H9 (cell line): Measurements from ENCODE around the gene SLC24A1. TPM values are rescaled to one million over a fixed set of nuclear protein-coding genes. Genes with fewer than 3 reads are reported as not detected.
A peak's percentile ranks its signal among the peaks of the same experiment; 100 is the strongest.

Source experiments
- DNase-seq: peaks from one replicate; pipeline ENCODE4 v3.0.0-alpha.2; 2017
- H2AFZ ChIP-seq: one replicate; pipeline ENCODE4 v1.6.1; 2013; ENCODE audit warnings: mild to moderate bottlenecking, low read length, control low read depth, moderate library complexity
- H2AK5ac ChIP-seq: 2 replicates; pipeline ENCODE4 v1.6.1; 2013; ENCODE audit warnings: low read length, control low read depth, mixed read lengths; ENCODE audit not compliant: insufficient read length
- H2BK120ac ChIP-seq: one replicate; pipeline ENCODE4 v1.6.1; 2013; ENCODE audit warnings: low read depth, mild to moderate bottlenecking, low read length, control low read depth, inconsistent platforms; ENCODE audit not compliant: poor library complexity, severe bottlenecking
- H2BK12ac ChIP-seq: 2 replicates; pipeline ENCODE4 v1.6.1; 2013; ENCODE audit warnings: low read length, control low read depth, mixed read lengths, low read depth; ENCODE audit not compliant: insufficient read length
- H2BK15ac ChIP-seq: 2 replicates; pipeline ENCODE4 v1.6.1; 2013; ENCODE audit warnings: low read depth, low read length, control low read depth
- H2BK20ac ChIP-seq: one replicate; pipeline ENCODE4 v1.6.1; 2013; ENCODE audit warnings: low read depth, mild to moderate bottlenecking, low read length, control low read depth, inconsistent platforms; ENCODE audit not compliant: poor library complexity, severe bottlenecking
- H2BK5ac ChIP-seq: 2 replicates; pipeline ENCODE4 v1.6.1; 2013; ENCODE audit warnings: low read length, control low read depth, mixed read lengths; ENCODE audit not compliant: insufficient read length
- H3K14ac ChIP-seq: 2 replicates; pipeline ENCODE4 v1.6.1; 2013; ENCODE audit warnings: low read length, control low read depth; ENCODE audit not compliant: insufficient read depth
- H3K18ac ChIP-seq: 2 replicates; pipeline ENCODE4 v1.6.1; 2013; ENCODE audit warnings: low read depth, mild to moderate bottlenecking, mixed read lengths, low read length, control low read depth; ENCODE audit not compliant: insufficient read length
- H3K23ac ChIP-seq: 2 replicates; pipeline ENCODE4 v1.6.1; 2013; ENCODE audit warnings: low read length, control low read depth, mixed read lengths, low read depth; ENCODE audit not compliant: insufficient read length
- H3K23me2 ChIP-seq: 2 replicates; pipeline ENCODE4 v1.6.1; 2013; ENCODE audit warnings: low read depth, mild to moderate bottlenecking, mixed read lengths, low read length, control low read depth; ENCODE audit not compliant: insufficient read length, poor library complexity, severe bottlenecking
- H3K27ac ChIP-seq: 2 replicates; pipeline ENCODE4 v1.5.1; 2013; ENCODE audit warnings: low read length, control low read depth, mixed read lengths, low read depth; ENCODE audit not compliant: insufficient read length
- H3K27me3 ChIP-seq: 2 replicates; pipeline ENCODE4 v1.6.1; 2013; ENCODE audit warnings: low read length, control low read depth, inconsistent platforms; ENCODE audit not compliant: insufficient read depth
- H3K4ac ChIP-seq: 2 replicates; pipeline ENCODE4 v1.6.1; 2013; ENCODE audit warnings: low read depth, mild to moderate bottlenecking, control low read depth, inconsistent platforms, low read length, moderate library complexity
- H3K4me1 ChIP-seq: 2 replicates; pipeline ENCODE4 v1.6.1; 2013; ENCODE audit warnings: low read length, control low read depth, inconsistent platforms; ENCODE audit not compliant: insufficient read depth
- H3K4me2 ChIP-seq: 2 replicates; pipeline ENCODE4 v1.6.1; 2013; ENCODE audit warnings: low read length, control low read depth, mixed read lengths; ENCODE audit not compliant: insufficient read length, insufficient read depth
- H3K56ac ChIP-seq: 2 replicates; pipeline ENCODE4 v1.6.1; 2013; ENCODE audit warnings: low read depth, mild to moderate bottlenecking, mixed read lengths, low read length, control low read depth; ENCODE audit not compliant: insufficient read length
- H3K79me1 ChIP-seq: 2 replicates; pipeline ENCODE4 v1.6.1; 2013; ENCODE audit warnings: low read depth, mild to moderate bottlenecking, moderate library complexity, low read length, control low read depth, inconsistent platforms; ENCODE audit not compliant: insufficient read depth, poor library complexity, severe bottlenecking
- H3K79me2 ChIP-seq: 2 replicates; pipeline ENCODE4 v1.6.1; 2013; ENCODE audit warnings: low read length, control low read depth, inconsistent platforms; ENCODE audit not compliant: insufficient read depth
- H3K9ac ChIP-seq: 2 replicates; pipeline ENCODE4 v1.6.1; 2013; ENCODE audit warnings: low read length, control low read depth, mixed read lengths; ENCODE audit not compliant: insufficient read length; ENCODE audit errors: extremely low read depth
- H3K9me3 ChIP-seq: one replicate; pipeline ENCODE4 v1.6.1; 2013; ENCODE audit warnings: low read depth, low read length, inconsistent platforms; ENCODE audit not compliant: control insufficient read depth
- H3T11ph ChIP-seq: one replicate; pipeline ENCODE4 v1.6.1; 2013; ENCODE audit warnings: mild to moderate bottlenecking, low read length, control low read depth, inconsistent platforms
- H4K20me1 ChIP-seq: one replicate; pipeline ENCODE4 v1.6.1; 2013; ENCODE audit not compliant: control insufficient read depth, insufficient read length, insufficient read depth
- H4K5ac ChIP-seq: 2 replicates; pipeline ENCODE4 v1.6.1; 2013; ENCODE audit warnings: low read depth, mild to moderate bottlenecking, mixed read lengths, low read length, control low read depth; ENCODE audit not compliant: insufficient read length
- H4K8ac ChIP-seq: replicated peaks from 2 replicates; pipeline ENCODE4 v1.6.1; 2013; ENCODE audit warnings: low read length, control low read depth, mixed read lengths, low read depth; ENCODE audit not compliant: insufficient read length
- H4K91ac ChIP-seq: 2 replicates; pipeline ENCODE4 v1.6.1; 2013; ENCODE audit warnings: low read depth, mild to moderate bottlenecking, moderate library complexity, mixed read lengths, low read length, control low read depth; ENCODE audit not compliant: insufficient read length
- H3K27ac Mint-ChIP-seq, 3 experiments: 2 replicates in 2 of 3; 3 replicates in 1 of 3; pipeline ENCODE4 v1.8.0; 2020 to 2021; ENCODE audit warnings: mixed read lengths in 3 of 3, mild to moderate bottlenecking in 1 of 3, moderate library complexity in 1 of 3
- H3K27me3 Mint-ChIP-seq: 2 replicates; pipeline ENCODE4 v1.8.0; 2021; ENCODE audit warnings: low read depth, mild to moderate bottlenecking, moderate library complexity, mixed read lengths
- H3K36me3 Mint-ChIP-seq, 3 experiments: 2 replicates in 2 of 3; 3 replicates in 1 of 3; pipeline ENCODE4 v1.8.0; 2020 to 2021; ENCODE audit warnings: low read depth in 3 of 3, mixed read lengths in 3 of 3; ENCODE audit not compliant: insufficient read depth in 1 of 3
- H3K4me1 Mint-ChIP-seq, 2 experiments: 2 replicates each; pipeline ENCODE4 v1.8.0; 2020; ENCODE audit warnings: mixed read lengths in 2 of 2
- H3K4me3 Mint-ChIP-seq, 2 experiments: 2 replicates in 1 of 2; 3 replicates in 1 of 2; pipeline ENCODE4 v1.8.0; 2020 to 2021; ENCODE audit warnings: mild to moderate bottlenecking in 2 of 2, mixed read lengths in 2 of 2, moderate library complexity in 1 of 2
- H3K9me3 Mint-ChIP-seq, 2 experiments: 2 replicates in 1 of 2; 3 replicates in 1 of 2; pipeline ENCODE4 v1.8.0; 2020; ENCODE audit warnings: mild to moderate bottlenecking in 2 of 2, mixed read lengths in 2 of 2, moderate library complexity in 1 of 2
- CTCF ChIP-seq: fragments of 200-600 bp; sonication (generic); conservative IDR thresholded peaks from 3 replicates; pipeline ENCODE4 v1.8.0; 2021; ENCODE audit warnings: antibody characterized with exemption, mild to moderate bottlenecking
- WGBS: extraction: QIAGEN DNeasy Blood & Tissue Kit; methylation state at CpG from one replicate; pipeline ENCODE4 v1.1.7; 2013; ENCODE audit warnings: missing lambda C conversion rate, low lambda C conversion rate, mixed read lengths; ENCODE audit not compliant: insufficient read length; ENCODE audit errors: extremely low coverage; 5-methylcytosine and 5-hydroxymethylcytosine counted together
- total RNA-seq: library from RNA; stranded (reverse); gene quantifications from 2 replicates; pipeline ENCODE4 v1.2.1, GENCODE V29; 2021

Gene SLC24A1
- total RNA-seq, 1 experiment from 2014 or later = 8.6 TPM

- H3T11ph ChIP-seq = no peak overlapping the region
- H2BK15ac ChIP-seq = no peak overlapping the region
- H2AK5ac ChIP-seq = no peak overlapping the region
- DNase-seq = no peak
- H4K8ac ChIP-seq = no peak overlapping the region
- Mint-ChIP-seq H3K9me3 (no peaks in the 10 kb centered on the region), H3K36me3 (peaks cover 14 to 67% (median 44%) of the 10 kb centered on the region in 3 experiments; a peak in 6 of 7 replicates), H3K27ac (peak overlapping the region in 1 of 3 experiments; percentile 52; a peak in 2 of 7 replicates), H3K27me3 (no peaks in the 10 kb centered on the region), H3K4me1 (peaks cover 2 to 13% of the 10 kb centered on the region in 2 experiments; a peak in 2 of 4 replicates), H3K4me3 (no peak overlapping the region)
- no CpG with 5 or more reads among the region's 1 CpG for WGBS
- H3K27me3 ChIP-seq = no peaks in the 10 kb centered on the region
- H3K4me2 ChIP-seq = no peak overlapping the region
- H3K23me2 ChIP-seq = no peaks in the 10 kb centered on the region
- no peak overlapping the region for H2BK120ac ChIP-seq
- H3K23ac ChIP-seq = no peak overlapping the region
- no peak overlapping the region for H3K9ac ChIP-seq
- H2BK12ac ChIP-seq = no peak overlapping the region
- H3K56ac ChIP-seq = no peak overlapping the region
- H3K9me3 ChIP-seq = no peaks in the 10 kb centered on the region
- no peak overlapping the region for H4K5ac ChIP-seq
- H3K79me2 ChIP-seq = no peaks in the 10 kb centered on the region
- no peaks in the 10 kb centered on the region for H4K20me1 ChIP-seq
- H3K27ac ChIP-seq = no peak overlapping the region
- no peak overlapping the region for H3K4ac ChIP-seq
- no peak overlapping the region for H2AFZ ChIP-seq
- no peak overlapping the region for H2BK20ac ChIP-seq
- H3K18ac ChIP-seq = no peak overlapping the region
- H3K4me1 ChIP-seq = 0 out of 2 replicates have a peak, but pooled peaks cover 3% of the 10 kb centered on the region
- H4K91ac ChIP-seq = no peak overlapping the region
- no peak overlapping the region for H3K14ac ChIP-seq
- TF ChIP-seq CTCF = no peak
- no peak overlapping the region for H2BK5ac ChIP-seq
- no peaks in the 10 kb centered on the region for H3K79me1 ChIP-seq
Measured at GRCh38 chr15:65576664-65577063, 45.1 kb upstream of the SLC24A1 start.
